IMR-90 (cell line): Measurements from ENCODE around the gene NELL1. TPM values are rescaled to one million over a fixed set of nuclear protein-coding genes. Genes with fewer than 3 reads are reported as not detected.

Experiments used
- ATAC-seq: fragments of 200-7000 bp; cut with Tn5 transposase; 2 replicates; pipeline ENCODE4 v1.9.1; 2020; ENCODE audit warnings: low read depth, mild to moderate bottlenecking, moderate library complexity
- BruUV-seq: library from RNA; stranded (reverse); fragments of 400-500 nt; replicated peaks from 2 replicates; lab custom pipeline; 2021; lab: Mats Ljungman, UMichigan
- CTCF ChIA-PET: fragments of 300-600 bp; formaldehyde crosslinking; extraction: SDS; loops from one replicate; lab custom pipeline; 2021; ENCODE audit warnings: antibody characterized with exemption; lab: Yijun Ruan, JAX
- POLR2A ChIA-PET: fragments of 300-600 bp; sonication (Branson Sonifier 250); formaldehyde crosslinking; loops from one replicate; lab custom pipeline; 2022; ENCODE audit warnings: antibody characterized with exemption; ENCODE audit not compliant: unreplicated experiment; lab: Charles Lee
- DNase-seq: peaks from one replicate; pipeline ENCODE4 v3.0.0; 2013
- H2AFZ ChIP-seq: replicated peaks from 2 replicates; pipeline ENCODE3; 2013; ENCODE audit warnings: low read length, mild to moderate bottlenecking; ENCODE audit not compliant: poor library complexity
- H2AK5ac ChIP-seq: 2 replicates; pipeline ENCODE4 v1.6.1; 2013; ENCODE audit warnings: low read depth, low read length, inconsistent platforms
- H2AK9ac ChIP-seq: replicated peaks from 2 replicates; pipeline ENCODE3; 2013; ENCODE audit warnings: mild to moderate bottlenecking, low read depth, low read length, moderate library complexity; ENCODE audit not compliant: poor library complexity
- H2BK120ac ChIP-seq: 2 replicates; pipeline ENCODE4 v1.6.1; 2013; ENCODE audit warnings: low read depth, low read length, inconsistent platforms
- H2BK15ac ChIP-seq: 3 replicates; pipeline ENCODE4 v1.6.1; 2013; ENCODE audit warnings: low read depth, low read length, inconsistent platforms
- H2BK20ac ChIP-seq: 2 replicates; pipeline ENCODE4 v1.6.1; 2013; ENCODE audit warnings: low read depth, mild to moderate bottlenecking, inconsistent platforms, low read length, moderate library complexity
- H2BK5ac ChIP-seq: 2 replicates; pipeline ENCODE4 v1.6.1; 2013; ENCODE audit warnings: mild to moderate bottlenecking, low read depth, low read length, inconsistent platforms; ENCODE audit not compliant: poor library complexity, severe bottlenecking
- H3K14ac ChIP-seq: replicated peaks from 2 replicates; pipeline ENCODE4 v1.6.1; 2013; ENCODE audit warnings: low read depth, low read length, inconsistent platforms
- H3K18ac ChIP-seq: 2 replicates; pipeline ENCODE4 v1.6.1; 2013; ENCODE audit warnings: low read depth, low read length, control low read depth
- H3K23ac ChIP-seq: 2 replicates; pipeline ENCODE4 v1.6.1; 2013; ENCODE audit warnings: low read depth, low read length, inconsistent platforms
- H3K27ac ChIP-seq: 2 replicates; pipeline ENCODE4 v1.5.1; 2013; ENCODE audit warnings: mild to moderate bottlenecking, control low read depth, low read length; ENCODE audit not compliant: insufficient read depth
- H3K27me3 ChIP-seq: 2 replicates; pipeline ENCODE4 v1.6.1; 2013; ENCODE audit warnings: low read length; ENCODE audit not compliant: control insufficient read depth, insufficient read depth
- H3K36me3 ChIP-seq: 2 replicates; pipeline ENCODE4 v1.6.1; 2013; ENCODE audit warnings: low read length, mixed read lengths; ENCODE audit not compliant: control insufficient read depth, insufficient read depth
- H3K4ac ChIP-seq: 2 replicates; pipeline ENCODE4 v1.6.1; 2013; ENCODE audit warnings: low read depth, low read length, inconsistent platforms
- H3K4me1 ChIP-seq: 2 replicates; pipeline ENCODE4 v1.6.1; 2013; ENCODE audit warnings: low read length, mixed read lengths; ENCODE audit not compliant: control insufficient read depth, insufficient read depth
- H3K4me2 ChIP-seq: 2 replicates; pipeline ENCODE4 v1.6.1; 2013; ENCODE audit warnings: low read depth, mild to moderate bottlenecking, control low read depth, low read length, moderate library complexity
- H3K4me3 ChIP-seq: 2 replicates; pipeline ENCODE4 v1.5.1; 2013; ENCODE audit warnings: low read depth, mild to moderate bottlenecking, control low read depth, low read length, moderate library complexity; ENCODE audit not compliant: insufficient read depth
- H3K56ac ChIP-seq: 2 replicates; pipeline ENCODE4 v1.6.1; 2013; ENCODE audit warnings: low read length, inconsistent platforms; ENCODE audit not compliant: insufficient read depth; ENCODE audit errors: extremely low read depth
- H3K79me1 ChIP-seq, 2 experiments: 2 replicates each; pipeline ENCODE4 v1.6.1; 2013; ENCODE audit warnings: low read length in 2 of 2, inconsistent platforms in 1 of 2, low read depth in 1 of 2
- H3K9ac ChIP-seq: 2 replicates; pipeline ENCODE4 v1.6.1; 2013; ENCODE audit warnings: low read depth, low read length, control low read depth
- H3K9me1 ChIP-seq: 2 replicates; pipeline ENCODE4 v1.6.1; 2013; ENCODE audit warnings: low read length, inconsistent platforms; ENCODE audit not compliant: insufficient read depth
- H3K9me3 ChIP-seq: 2 replicates; pipeline ENCODE4 v1.6.1; 2013; ENCODE audit warnings: low read length; ENCODE audit not compliant: control insufficient read depth, insufficient read depth
- H4K20me1 ChIP-seq: 2 replicates; pipeline ENCODE4 v1.6.1; 2013; ENCODE audit warnings: low read length, inconsistent platforms; ENCODE audit not compliant: insufficient read depth
- H4K5ac ChIP-seq: 2 replicates; pipeline ENCODE4 v1.6.1; 2013; ENCODE audit warnings: mild to moderate bottlenecking, low read depth, low read length, control low read depth
- H4K8ac ChIP-seq, 2 experiments: 2 replicates each; pipeline ENCODE4 v1.6.1; 2013; ENCODE audit warnings: low read depth in 2 of 2, low read length in 2 of 2, control low read depth in 1 of 2, inconsistent platforms in 1 of 2
- H4K91ac ChIP-seq: 2 replicates; pipeline ENCODE4 v1.6.1; 2013; ENCODE audit warnings: low read depth, low read length, inconsistent platforms; ENCODE audit not compliant: insufficient read depth
- BHLHE40 ChIP-seq: fragments of 150-350 bp; IDR thresholded peaks from 2 replicates; pipeline ENCODE4 v1.6.1; 2016; ENCODE audit warnings: mild to moderate bottlenecking, low read depth, low read length
- CEBPB ChIP-seq: IDR thresholded peaks from 2 replicates; pipeline ENCODE4 v1.6.1; 2012; ENCODE audit warnings: low read depth, low read length, improper control_type of control experiment
- CHD1 ChIP-seq: IDR thresholded peaks from 2 replicates; pipeline ENCODE4 v1.6.1; 2012; ENCODE audit warnings: low read depth, low read length, improper control_type of control experiment
- CTCF ChIP-seq: conservative IDR thresholded peaks from 2 replicates; pipeline ENCODE4 v1.5.1; 2012; ENCODE audit warnings: mild to moderate bottlenecking, low read depth, low read length, improper control_type of control experiment
- ELK1 ChIP-seq: fragments of 150-350 bp; IDR thresholded peaks from 2 replicates; pipeline ENCODE4 v1.6.1; 2016; ENCODE audit warnings: low read depth, mild to moderate bottlenecking, low read length, moderate library complexity, borderline replicate concordance
- FOS ChIP-seq: fragments of 150-350 bp; IDR thresholded peaks from 2 replicates; pipeline ENCODE4 v1.6.1; 2016; ENCODE audit warnings: low read depth, low read length
- MAFK ChIP-seq: IDR thresholded peaks from 2 replicates; pipeline ENCODE4 v1.6.1; 2012; ENCODE audit warnings: low read depth, low read length, improper control_type of control experiment
- MAZ ChIP-seq: IDR thresholded peaks from 2 replicates; pipeline ENCODE4 v1.6.1; 2012; ENCODE audit warnings: low read depth, mild to moderate bottlenecking, low read length, improper control_type of control experiment, moderate library complexity, borderline replicate concordance
- MXI1 ChIP-seq: IDR thresholded peaks from 2 replicates; pipeline ENCODE4 v1.6.1; 2012; ENCODE audit warnings: low read depth, mild to moderate bottlenecking, low read length, moderate library complexity, borderline replicate concordance
- NFE2L2 ChIP-seq: fragments of 150-350 bp; IDR thresholded peaks from 2 replicates; pipeline ENCODE4 v1.6.1; 2016; ENCODE audit warnings: low read depth, mild to moderate bottlenecking, low read length
- POLR2A ChIP-seq: IDR thresholded peaks from 2 replicates; pipeline ENCODE4 v1.6.1; 2012; ENCODE audit warnings: mild to moderate bottlenecking, low read depth, low read length
- RAD21 ChIP-seq: IDR thresholded peaks from 2 replicates; pipeline ENCODE4 v1.6.1; 2012; ENCODE audit warnings: low read length, improper control_type of control experiment
- SMC3 ChIP-seq: fragments of 150-350 bp; IDR thresholded peaks from 2 replicates; pipeline ENCODE4 v1.6.1; 2016; ENCODE audit warnings: low read depth, mild to moderate bottlenecking, antibody characterized with exemption, low read length, moderate library complexity
- USF2 ChIP-seq: fragments of 150-350 bp; IDR thresholded peaks from 2 replicates; pipeline ENCODE4 v1.6.1; 2017; ENCODE audit warnings: mild to moderate bottlenecking, antibody characterized with exemption, low read length, low read depth
- WGBS, 2 experiments: methylation state at CpG; one replicate each; pipeline versions ENCODE4 v1.1.5 to v1.1.7; 2013; ENCODE audit warnings: missing lambda C conversion rate in 2 of 2; ENCODE audit not compliant: insufficient read length in 1 of 2; ENCODE audit errors: extremely low coverage in 2 of 2; 5-methylcytosine and 5-hydroxymethylcytosine counted together
- dilution Hi-C: fragments of 300-500 bp; cut with HindIII; formaldehyde crosslinking; loops from one replicate; pipeline ENCODE4 v1.14.3; 2018; ENCODE audit warnings: low sequenced_read_pairs; ENCODE audit not compliant: unreplicated experiment
- in situ Hi-C: fragments of 300-500 bp; cut with MboI; formaldehyde crosslinking; loops from 3 replicates; pipeline ENCODE4 v1.14.3; 2019; ENCODE audit warnings: low sequenced_read_pairs, inconsistent platforms, mixed read lengths
- intact Hi-C: fragments of 100-400 bp; cut with micrococcal nuclease; formaldehyde crosslinking; loops from 2 replicates; pipeline ENCODE4 v1.10.0; 2022
- polyA plus RNA-seq, 3 experiments: library from polyadenylated mRNA; depleted of rRNA; stranded (reverse); fragments of >200 nt; gene quantifications; 2 replicates each; pipeline ENCODE4 v1.2.3, GENCODE V29; 2012; ENCODE audit warnings: low replicate concordance in 1 of 3
- total RNA-seq: library from RNA; depleted of rRNA; stranded (reverse); fragments of >200 nt; gene quantifications from 2 replicates; pipeline ENCODE4 v1.2.3, GENCODE V29; 2012

Gene NELL1
- total and polyA plus RNA-seq, 2 of the 4 experiments (the other 2 are of a cell fraction): not detected

- TF ChIP-seq FOS (no peak), BHLHE40 (no peak), NFE2L2 (no peak), SMC3 (no peak), USF2 (no peak), CHD1 (no peak), RAD21 (no peak), POLR2A (no peak), CEBPB (no peak), ELK1 (no peak), MAFK (no peak), MXI1 (no peak), MAZ (no peak), CTCF (no peak)
- no TSS peak for BruUV-seq
Observed at GRCh38 chr11:20861322-20861721, 191.9 kb downstream of the NELL1 start.

More at GRCh38 chr11:20861322-20861721, 191.9 kb downstream of the NELL1 start:
- Histone ChIP-seq H2BK120ac (no peak overlapping the region), H3K23ac (no peak overlapping the region), H3K79me1 (no peaks in the 10 kb centered on the region), H3K18ac (no peak overlapping the region), H2AFZ (no peak overlapping the region), H3K4me2 (no peak overlapping the region), H2BK20ac (no peak overlapping the region), H2BK15ac (no peak overlapping the region), H4K8ac (no peak overlapping the region), H2BK5ac (no peak overlapping the region), H3K27ac (no peak overlapping the region), H3K56ac (no peak overlapping the region), H3K9me1 (no peaks in the 10 kb centered on the region), H4K5ac (no peak overlapping the region), H3K36me3 (no peaks in the 10 kb centered on the region), H2AK9ac (no peak overlapping the region), H3K4ac (no peak overlapping the region), H4K91ac (no peak overlapping the region), H3K9ac (no peak overlapping the region), H3K14ac (no peak overlapping the region), H3K9me3 (peaks cover 35% of the 10 kb centered on the region), H2AK5ac (no peak overlapping the region), H3K4me3 (no peak overlapping the region), H3K27me3 (no peaks in the 10 kb centered on the region), H3K4me1 (no peaks in the 10 kb centered on the region), H4K20me1 (no peaks in the 10 kb centered on the region)
- DNase-seq (no peak), ATAC-seq (no peak)
- dilution Hi-C loops: no loop called here
- WGBS, 2 experiments: 17% methylated on average over 1 of the region's 2 CpGs; no CpG with 5 or more reads in 1 of the 2 experiments
- in situ Hi-C loops: no loop called here
- intact Hi-C loops: no loop called here
- CTCF ChIA-PET: no interaction called here
- POLR2A ChIA-PET: no interaction called here
